Superior temporal gyrus (tissue), 1 donor: ENCODE measurements around the gene SOX13.
"Not testable (repeated sequence)": the region's sequence is repeated elsewhere in the genome, so short reads cannot be mapped to it uniquely, and the experiment has no call there.

Experiments used
- DNase-seq: peaks from one replicate; pipeline ENCODE4 v3.0.0-alpha.2; 2016; ENCODE audit errors: extremely low spot score

The SOX13 gene

DNA sequence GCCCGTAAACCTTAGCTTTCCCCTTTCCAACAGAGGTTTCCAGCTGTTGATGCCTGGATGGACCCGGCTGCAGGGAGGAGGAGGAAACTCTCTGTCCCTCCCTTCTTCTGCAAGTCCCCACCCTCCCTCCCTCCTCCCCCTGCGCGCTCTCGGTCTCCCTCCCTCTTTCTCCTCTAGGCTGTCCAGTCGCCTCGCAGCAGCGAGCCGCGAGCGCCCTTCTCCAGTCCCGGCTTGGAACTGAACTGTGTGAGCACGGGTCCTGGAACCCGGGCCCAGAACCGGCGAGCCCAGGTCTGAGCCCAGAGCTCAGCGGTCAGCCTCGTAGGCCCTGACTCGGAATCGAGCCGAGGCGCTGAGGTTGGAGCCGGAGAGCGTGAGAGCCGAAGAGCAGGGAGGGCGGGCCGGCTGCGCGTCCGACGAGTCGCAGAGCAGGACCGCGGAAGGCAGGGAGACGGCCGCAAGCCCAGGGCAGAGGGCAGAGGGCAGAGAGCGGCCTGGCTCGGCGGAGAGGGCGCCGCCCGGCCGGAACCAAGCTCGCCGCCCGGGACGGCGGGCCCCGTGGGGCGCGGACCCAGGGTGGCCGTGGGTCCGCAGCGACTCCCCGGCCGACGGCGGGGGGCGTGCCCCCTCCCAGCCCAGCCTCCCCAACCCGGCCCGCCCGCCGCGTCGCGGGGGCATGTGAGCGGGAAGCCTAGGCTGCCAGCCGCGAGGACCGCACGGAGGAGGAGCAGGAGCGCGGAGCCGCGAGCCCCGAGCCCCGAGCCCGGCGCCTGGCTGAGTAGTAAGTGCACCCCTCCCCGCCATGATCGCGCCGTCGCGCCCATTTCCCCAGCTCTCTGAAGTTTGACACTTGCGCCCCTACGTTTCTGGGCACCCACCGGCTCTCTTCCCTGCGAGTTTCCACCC lies at the start of gene SOX13:
Gene SOX13 (plus strand): TSS at position 185 of the 906 bp plus-strand sequence. CDS start 39,801 bp downstream, outside the sequence.
- peak; percentile 86 for DNase-seq

DNA sequence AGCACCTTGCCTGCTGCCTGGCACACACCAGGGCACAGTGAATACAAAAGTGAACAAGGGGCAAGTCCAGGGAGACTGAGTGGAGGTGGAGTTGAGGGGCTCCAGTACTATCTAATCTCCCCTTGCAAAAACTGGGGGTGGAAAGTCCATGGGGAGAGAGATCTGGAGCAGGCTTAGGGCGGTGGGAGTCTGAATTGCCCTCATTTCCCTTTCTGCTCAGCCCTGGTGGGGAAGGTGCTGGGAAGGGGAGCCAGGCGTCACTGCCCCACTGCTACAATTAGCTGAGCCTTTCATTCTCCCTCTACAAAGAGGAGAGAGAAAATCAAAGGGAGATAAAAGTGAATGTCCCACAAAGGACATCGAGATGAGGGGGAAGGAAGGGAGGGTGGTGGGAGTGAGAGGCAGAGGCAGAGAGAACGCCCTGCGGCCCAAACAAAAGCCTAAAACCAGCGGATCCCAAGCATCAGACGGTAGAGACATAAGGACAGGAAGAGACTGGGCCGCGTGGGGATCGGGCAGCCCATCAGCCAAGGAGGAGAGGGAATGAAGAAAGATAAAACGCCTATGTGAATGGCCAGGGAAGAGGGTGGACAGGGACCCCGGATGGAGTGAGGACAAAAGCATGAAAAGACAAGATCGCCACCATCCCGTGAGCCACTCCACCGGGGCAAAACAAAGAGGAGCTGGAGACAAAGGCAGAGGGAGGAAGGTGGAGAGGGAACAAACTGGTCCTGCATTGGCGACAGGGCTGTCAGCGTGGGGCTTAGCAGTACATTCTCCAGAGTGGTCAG lies 46.8 kb upstream of the SOX13 start:
- DNase-seq, result no peak

DNA sequence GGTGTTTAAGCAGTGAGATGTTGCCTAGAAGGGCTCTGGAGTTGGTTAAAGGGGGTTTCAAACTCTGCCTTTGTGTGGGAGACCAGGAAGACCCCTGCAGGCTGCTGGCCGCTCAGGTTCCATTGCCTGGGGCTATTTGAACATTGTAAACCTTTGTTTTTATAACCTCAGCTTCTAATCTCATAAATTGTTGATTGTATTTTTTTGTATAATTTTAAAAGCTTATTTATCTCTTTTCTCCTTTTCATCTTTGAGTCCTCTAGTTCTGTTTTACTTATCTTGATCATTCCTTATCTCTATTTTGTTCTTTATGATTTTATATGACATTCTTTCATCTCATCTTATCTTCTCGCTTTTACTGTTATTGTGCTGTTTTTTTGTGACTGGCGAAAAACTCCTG lies 45.5 kb upstream of the SOX13 start:
- no peak for DNase-seq

DNA sequence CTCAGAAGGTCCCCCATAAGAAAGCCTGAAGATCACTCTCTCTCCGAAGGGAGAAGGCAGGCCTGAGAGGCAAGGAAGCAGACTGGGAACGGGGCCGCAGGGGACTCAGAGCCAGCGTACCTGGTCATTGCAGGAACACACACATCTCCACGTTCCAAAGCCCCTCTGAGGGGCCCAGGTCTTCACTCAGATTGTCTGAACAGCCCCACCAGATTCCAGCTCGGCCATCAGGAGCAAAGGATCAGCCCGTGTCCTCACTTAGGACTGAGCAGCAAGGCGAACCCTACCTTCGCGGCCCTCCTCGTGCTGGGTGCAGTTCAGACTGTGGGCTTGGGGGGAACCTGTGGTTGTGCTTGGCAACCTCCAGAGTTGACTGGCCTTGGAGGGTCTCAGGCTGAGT lies 43.9 kb upstream of the SOX13 start:
- DNase-seq, result no peak

DNA sequence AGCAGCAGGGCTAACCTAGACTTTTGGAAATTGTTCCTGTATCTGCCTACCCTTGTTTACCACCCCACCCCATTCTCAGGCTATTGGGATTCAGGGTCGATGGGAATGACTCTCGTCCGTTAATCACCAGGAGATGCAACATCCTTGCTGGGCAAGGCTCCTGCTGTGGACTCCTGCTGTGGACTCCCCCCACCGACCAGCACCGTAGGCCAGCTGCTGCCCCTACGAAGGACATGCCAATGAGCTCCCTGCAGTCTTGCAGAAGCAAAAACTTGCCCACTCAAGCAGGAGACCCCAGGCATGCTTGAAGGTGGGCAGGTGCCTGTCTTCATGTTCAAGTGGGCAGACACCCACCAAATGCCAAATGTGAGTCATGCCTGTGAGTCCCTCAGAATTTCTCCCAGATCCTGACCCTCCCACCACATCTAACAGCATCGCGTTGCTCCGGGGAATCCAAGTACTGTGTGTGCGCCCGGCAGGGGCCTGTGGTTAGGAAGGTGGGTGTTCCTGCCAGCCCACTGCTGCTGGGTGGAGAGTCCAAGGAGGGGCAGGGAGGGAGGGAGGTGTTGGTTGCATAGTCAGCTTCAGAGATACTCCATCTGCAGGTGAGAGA lies 41.7 kb upstream of the SOX13 start:
- DNase-seq, result no peak

DNA sequence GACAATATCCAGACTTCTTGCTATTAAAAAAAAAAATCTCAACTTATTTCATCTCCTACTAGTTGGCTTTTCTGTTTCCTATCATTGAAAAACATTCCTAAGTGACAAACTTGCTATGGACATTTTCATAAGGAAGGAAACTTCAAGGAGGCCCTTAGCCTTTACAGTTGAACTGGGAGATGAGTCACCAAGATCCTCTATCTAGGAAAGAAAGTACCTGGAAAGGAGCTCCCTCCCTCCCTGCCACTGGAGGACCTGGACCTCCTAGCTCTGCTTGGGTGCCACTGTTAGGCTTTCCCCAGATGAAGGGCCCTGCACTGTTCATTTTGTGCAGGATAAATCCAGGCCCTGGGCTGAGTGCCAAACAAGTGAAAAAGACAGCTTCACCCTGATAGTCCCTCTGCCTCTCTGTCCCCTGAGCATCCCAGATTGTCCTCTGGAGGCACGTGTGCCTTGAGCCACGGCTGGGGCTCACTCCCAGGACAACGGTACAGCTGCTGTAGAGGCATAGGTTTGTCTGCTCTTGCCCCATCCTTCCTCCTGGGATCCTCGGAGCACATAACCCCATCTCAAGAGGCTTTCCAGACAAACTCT lies 40.2 kb upstream of the SOX13 start:
- no peak for DNase-seq

DNA sequence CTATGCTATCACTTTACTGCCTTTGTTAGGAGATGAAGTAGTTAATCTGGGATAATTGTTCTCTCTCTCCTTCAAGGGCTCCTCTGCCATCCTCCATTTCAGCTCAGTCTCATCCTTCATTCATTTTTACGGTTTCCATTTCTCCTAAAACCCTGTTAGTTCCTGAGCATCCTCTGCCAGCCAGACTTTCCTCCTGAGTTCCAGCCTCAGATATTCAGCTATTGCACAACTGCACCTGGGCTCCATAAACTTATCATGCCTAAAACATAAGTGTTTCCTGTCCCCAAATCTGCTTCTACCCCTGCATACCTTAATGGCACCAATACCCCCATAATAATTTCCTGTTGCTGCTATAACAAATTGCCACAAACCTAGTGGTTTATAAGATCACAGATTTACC lies 39.6 kb upstream of the SOX13 start:
- DNase-seq, result no peak

DNA sequence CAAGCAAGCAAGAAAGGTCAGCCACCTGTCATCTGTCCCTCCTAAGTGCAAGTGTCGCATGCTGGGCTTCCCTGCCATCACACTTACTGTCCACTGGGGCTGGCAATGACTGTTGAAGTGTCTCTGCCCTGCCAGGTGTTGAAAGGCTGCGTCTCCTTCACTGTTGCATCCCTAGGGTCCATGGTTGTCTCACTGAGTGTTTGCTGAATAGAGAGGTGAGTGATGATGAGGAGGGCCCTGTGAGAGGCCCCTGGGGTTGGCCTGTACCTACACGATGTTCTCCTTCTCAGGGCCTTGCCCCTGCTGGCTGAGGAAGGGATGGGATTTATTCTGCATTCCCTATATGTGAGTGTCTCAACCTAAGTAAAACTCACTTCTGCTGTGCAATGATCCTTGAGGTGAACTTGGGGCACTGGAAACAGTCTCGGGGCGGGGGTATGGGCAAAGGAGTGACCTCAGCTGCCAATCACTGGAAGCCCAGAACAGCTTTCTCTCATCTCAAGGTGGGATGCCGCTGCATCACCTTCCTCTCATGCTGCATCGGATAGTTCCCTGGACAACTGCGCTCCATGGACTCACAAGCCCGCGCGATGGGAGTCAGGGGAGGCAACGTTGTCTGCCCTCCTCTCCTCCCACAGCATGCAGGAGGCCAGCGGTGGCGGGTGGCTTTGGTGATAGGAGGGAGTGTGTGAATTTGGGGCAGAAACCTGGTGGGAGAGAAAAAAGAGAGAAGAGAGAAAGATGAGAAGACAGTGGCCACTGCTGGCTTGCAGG lies 35.8 kb upstream of the SOX13 start:
- DNase-seq, result no peak

DNA sequence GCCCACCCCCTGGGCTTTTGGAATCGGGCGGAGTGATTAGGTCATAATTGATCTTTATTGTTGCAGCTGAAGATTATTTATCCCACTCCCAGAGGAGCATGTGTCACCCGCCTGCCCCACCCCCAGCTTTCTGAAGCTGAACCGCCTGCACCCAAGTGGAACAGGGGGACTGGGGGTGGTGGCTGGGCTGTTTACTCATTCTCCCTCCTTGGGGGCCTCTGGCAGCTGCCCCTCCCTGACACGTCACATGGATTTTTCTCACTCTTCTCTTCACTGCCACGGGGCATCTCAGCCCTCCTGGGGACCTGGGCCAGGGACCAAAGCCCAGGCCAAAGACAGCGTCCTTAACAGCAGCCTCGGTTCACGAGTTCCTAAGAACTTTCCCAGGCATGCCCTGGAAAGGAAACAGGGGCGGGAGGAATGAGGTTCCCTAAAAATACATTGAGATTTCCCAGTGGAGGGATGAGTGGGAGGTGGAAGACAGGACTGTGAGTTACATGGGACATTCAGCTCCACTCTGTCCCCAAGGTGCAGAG lies 31.6 kb upstream of the SOX13 start:
- peak; percentile 33 for DNase-seq

DNA sequence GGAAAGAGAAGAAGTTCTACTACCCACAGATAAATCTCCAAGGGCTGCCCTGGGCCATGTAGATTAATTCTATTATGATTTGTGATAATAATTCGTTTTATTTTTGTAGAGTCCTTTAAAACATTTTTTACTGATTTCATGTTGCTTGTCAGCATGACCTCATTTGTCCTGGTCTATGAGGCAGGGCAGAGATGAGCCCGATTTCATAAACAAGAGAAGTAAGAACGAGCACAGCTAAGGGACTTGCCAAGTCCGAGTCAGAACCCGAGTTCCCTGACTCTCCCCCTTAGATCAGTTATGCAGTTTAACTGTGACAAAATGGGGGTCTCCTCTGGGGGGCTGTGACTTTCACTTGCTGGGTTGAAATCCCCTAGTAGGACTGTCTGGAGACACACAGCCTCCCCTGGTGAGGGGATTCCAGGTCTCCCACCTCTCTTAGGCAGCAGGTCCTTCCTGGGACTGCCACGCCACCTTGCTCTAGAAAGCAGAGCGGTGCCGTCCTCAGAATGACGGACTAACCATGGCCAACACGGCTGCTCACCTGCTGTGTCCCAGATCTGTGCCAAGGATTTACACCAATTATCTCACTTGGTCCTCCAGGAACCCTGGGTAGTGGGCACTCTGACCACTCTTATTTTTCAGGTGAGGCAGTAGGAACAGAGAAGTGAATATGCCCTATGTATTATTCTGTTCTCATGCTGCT lies 31.0 kb upstream of the SOX13 start:
- DNase-seq, result no peak

DNA sequence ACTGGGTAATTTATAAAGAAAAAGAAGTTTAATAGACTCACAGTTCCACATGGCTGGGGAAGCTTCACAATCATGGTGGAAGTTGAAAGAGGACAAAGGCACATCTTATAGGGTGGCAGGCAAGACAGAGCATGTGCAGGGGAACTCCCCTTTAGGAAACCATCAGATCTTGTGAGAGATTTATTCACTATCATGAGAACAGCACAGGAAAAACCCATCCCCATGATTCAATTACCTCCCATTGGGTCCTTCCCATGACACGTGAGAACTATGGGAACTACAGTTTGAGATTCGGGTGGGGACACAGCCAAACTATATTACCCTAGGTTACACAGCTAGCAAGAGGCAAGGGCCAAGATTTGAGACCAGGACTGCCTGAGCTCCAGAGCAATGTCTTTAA lies 30.4 kb upstream of the SOX13 start:
- DNase-seq, result no peak

DNA sequence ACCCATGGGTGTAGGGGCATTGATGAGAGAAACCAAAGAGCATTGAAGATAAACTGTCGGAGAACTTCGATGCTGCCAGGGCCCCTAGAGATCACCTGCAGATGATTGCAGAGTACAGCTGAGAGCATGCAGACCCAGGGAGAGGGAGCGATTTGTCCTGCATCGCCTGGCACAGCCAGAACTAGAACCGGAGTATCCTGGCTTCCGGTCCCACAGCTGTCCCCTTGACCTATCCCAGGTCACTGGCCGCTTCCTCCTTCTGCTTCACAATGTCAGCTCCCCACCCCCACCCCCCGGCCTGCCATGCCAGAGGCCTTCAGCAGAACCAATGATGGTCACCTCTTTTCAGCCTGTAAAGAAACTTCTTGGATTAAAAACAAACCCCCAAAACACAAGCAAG lies 29.2 kb upstream of the SOX13 start:
- no peak for DNase-seq

DNA sequence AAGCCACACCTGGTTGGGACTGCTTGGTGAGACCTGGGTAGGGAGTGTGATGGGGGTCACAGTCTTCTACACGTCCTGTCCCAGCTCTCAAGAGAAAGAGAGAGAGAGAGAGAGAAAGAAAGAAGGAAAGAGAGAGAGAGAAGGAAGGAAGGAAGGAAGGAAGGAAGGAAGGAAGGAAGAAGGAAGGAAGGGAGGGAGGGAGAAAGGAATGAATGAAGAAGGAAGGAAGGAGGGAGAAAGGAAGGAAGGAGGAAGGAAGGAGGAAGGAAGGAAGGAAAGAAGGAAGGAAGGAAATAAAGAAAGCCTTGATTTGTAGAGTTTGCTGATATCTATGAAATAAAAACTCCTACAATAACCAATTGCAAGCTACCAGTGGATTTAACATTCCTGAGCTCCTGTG lies 28.5 kb upstream of the SOX13 start:
- no peak for DNase-seq

DNA sequence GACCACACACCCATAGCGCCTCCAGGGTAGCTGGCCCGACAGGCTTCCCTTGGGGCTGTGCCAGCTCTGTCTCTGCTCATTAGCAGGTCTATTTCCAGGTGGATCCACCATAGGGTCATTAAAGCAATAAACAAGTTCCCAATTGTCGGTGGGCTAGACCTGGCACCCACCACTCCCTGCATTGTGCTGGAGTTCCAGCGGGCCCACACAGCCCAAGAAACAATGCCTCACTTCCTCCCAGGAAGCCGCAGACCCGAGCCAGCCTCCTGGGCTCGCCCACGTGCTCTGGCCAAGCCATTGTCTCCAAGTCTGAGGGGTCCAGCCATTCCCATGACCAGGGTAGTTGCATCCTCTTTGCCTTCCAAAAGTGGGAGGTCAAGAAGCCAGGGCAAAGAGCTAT lies 27.5 kb upstream of the SOX13 start:
- no peak for DNase-seq

DNA sequence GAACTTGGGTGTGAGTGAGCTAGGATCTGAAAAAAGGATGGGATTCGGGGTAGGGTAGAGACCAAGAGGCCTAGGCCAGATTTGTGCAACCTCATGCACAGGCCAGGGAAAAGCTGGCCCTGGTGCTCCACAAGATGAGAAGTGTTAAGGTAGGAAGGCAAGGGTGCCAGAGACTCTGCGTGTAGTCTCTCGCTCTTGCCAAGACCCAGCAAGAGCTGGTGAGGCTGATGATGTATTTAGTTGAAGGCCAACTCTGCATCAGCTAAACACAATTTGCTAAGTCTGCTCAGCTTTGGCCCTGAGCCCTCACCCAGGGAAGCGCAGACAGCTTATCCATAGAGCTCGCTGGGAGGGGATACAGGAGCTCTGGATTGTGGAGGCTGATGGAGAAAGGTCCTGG lies 26.6 kb upstream of the SOX13 start:
- DNase-seq, result no peak

DNA sequence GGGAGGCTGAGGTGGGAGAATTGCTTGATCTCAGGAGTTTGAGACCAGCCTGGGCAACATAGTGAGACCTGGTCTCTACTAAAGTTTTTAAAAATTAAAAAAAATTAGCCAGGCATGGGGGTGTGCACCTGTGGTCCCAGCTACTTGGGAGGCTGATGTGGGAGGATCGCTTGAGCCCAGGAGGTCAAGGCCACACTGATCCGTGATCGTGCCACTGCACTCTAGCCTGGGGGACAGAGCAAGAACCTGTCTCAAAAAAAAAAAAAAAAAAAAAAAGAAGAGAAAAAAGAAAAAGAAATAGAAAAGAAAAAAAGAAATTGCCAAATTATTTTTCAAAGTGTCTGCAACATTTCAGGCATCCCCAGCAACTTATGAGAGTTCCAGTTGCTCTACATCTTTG lies 24.1 kb upstream of the SOX13 start:
- not testable (repeated sequence) for DNase-seq

DNA sequence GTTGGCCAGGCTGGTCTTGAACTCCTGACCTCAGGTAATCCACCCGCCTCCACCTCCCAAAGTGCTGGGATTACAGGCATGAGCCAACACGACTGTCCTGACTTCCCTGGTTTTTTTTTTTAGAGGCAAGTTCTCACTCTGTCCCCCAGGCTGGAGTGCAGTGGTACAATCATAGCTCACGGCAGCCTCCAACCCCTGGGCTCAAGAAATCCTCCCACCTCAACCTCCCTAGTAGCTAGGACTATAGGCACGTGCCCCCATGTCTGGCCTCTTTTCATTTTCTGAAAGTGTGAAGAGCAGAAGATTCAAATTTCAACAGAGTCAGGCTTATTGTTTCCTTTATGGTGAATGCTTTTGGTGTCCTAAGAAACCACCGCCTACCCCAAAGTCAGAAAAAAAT lies 21.7 kb upstream of the SOX13 start:
- no peak for DNase-seq

DNA sequence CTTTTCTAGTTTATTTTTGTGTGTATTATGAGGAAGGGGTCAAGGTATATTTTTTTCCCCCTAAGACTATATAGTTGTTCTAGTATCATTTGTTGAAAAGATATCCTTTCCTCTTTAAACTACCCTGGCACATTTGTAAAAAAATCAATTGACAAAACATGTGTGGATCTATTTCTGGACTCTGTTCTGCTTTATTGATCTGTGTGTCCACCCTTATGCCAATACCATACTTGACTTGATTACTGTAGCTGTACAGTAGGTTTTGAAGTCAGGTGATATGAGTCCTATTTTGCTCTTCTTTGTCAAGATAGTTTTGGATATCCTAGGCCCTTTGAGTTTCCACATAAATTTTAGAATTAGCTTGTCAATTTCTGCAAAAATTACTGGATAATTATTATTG lies 21.2 kb upstream of the SOX13 start:
- no peak for DNase-seq

DNA sequence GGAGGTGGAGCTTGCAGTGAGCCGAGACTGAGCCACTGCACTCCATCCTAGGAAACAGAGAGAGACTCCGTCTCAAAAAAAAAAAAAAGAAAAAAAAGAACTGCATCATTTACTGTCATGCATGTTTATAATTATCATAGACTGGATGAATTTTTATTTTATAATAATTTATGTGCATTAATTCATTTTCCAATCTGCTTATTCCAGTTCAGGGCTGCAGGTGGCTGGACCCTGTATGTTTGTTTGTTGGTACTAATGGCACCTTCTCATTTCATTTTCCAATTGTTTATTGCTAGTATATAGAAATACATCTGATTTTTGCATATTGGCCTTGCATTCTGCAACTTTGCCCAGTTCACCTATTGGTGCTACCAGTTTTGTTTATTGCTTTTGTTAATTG lies 19.0 kb upstream of the SOX13 start:
- no peak for DNase-seq

DNA sequence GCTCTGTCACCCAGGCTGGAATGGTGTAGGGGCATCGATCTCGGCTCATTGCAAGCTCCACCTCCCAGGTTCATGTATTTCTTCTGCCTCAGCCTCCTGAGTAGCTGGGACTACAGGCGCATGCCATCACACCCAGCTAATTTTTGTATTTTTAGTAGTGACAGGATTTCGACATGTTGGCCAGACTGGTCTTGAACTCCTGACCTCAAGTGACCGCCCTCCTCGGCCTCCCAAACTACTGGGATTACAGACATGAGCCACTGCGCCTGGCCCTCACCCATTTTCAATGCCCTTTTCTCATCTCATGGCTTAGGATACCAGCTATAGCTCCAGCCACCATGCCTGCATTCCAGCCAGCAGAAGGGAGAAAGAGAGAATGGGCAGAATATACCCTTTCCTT lies 12.9 kb upstream of the SOX13 start:
- no peak for DNase-seq

DNA sequence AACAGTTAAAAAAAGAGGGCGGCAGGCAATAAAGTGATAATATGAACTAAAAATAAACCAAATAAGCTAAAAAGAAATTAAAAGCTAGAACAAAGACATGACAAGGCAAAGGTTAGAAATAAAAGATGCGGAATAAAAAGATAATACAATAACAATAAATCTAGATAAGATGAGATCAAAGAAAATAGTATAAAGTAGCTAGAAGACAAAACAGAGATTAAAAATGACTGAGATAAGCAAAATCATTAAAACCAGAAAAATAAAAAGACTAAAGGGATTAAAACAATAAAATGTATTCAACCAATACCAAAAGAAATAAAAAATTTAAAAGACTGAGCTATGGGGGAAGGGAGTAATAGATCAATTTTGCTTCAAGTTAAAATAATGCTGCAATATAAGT lies 10.8 kb upstream of the SOX13 start:
- no peak for DNase-seq
